HG02571 (cell line): ENCODE measurements around the gene MEIKIN.
"Not testable (repeated sequence)": the region's sequence is repeated elsewhere in the genome, so short reads cannot be mapped to it uniquely, and the experiment has no call there.

Experiments
- ATAC-seq: cut with Tn5 transposase; IDR thresholded peaks from one replicate; pipeline ENCODE4 v1.9.1; 2021; ENCODE audit warnings: mild to moderate bottlenecking, moderate library complexity; ENCODE audit not compliant: unreplicated experiment

MEIKIN gene

GRCh38 chr5:131814990-131815389, 130.5 kb downstream of the MEIKIN start:
- ATAC-seq: no peak

DNA sequence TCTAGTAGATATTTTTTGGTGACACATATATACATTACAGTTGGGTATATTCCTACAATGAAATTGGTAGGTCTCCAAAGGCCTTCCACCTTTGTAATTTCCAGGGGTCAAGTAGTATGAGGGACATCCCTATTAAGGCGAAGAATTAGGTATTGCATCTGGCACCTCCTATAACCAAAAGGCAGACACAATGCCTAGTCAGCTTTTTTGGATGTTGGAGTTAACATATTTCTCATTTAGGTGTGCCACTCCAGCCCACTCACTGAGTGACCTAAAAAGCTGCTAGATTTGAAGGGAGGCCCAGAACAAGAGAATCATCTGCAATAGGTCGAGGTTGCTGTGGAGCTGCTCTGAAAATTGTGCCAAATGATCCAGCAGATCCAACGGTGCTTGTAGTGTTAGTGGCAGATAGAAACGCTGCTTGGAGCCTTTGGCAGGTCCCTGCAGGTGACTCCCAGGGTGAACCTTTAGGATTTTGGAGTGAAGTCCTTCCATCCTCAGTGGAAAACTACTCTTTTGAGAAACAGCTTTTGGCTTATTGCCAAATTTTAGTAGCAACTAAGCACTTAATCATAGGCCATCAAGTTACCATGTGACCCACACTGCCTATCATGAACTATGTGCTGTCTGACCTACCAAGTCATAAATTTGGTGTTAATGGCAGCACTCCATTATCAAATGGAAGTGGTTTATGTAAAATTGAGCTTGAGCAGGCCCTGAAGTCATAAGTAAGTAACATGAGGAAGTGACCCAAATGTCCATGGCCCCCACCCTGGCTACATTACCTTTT, 132.9 kb downstream of the MEIKIN start:
- no peak for ATAC-seq

DNA sequence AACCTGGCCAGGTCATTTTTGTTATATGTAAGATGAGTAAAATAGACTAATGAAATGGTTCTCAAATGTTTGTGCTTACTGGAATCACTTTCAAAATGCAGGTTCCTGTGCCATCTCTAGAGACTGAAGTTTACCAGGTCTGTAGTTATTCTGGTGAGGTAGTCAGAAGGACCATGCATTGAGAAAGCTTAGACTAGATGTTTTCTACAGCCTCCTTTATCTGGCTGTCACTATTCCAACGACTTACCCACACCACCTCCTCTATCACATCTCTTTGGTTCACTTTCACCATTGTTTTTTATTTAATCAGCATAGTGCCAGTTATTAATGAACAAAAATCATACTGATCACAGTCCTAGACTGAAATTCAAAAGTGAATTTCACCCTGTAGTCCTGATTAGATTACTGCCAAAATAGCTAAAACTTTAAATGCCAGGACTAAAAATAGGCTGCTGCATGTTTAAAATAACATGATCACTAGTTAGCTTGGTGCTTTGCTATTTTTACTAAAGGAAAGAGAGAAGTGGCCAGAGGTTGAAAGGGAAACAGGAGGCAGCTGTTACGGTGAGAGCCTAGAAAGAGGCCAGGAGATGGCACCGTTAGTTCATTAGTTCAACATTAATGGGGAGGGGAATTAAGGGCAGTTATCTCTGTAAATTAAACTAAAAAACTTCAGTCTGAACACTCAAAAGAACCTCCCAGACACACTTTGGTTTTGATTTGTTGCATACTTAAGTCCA, 134.8 kb downstream of the MEIKIN start:
- peak; percentile 68 for ATAC-seq

GRCh38 chr5:131796793-131797693, 148.4 kb downstream of the MEIKIN start, which contains the start of gene FNIP1:
Gene FNIP1, minus strand, starts transcription at chr5:131797017. Its CDS starts 96 bp downstream, at chr5:131796921.
- peak; percentile 95 for ATAC-seq

- ATAC-seq: peak; percentile 18
Measured at GRCh38 chr5:131795879-131796792, 149.3 kb downstream of the MEIKIN start.

- no peak for ATAC-seq
Measured at GRCh38 chr5:131795228-131795627, 150.2 kb downstream of the MEIKIN start.

DNA sequence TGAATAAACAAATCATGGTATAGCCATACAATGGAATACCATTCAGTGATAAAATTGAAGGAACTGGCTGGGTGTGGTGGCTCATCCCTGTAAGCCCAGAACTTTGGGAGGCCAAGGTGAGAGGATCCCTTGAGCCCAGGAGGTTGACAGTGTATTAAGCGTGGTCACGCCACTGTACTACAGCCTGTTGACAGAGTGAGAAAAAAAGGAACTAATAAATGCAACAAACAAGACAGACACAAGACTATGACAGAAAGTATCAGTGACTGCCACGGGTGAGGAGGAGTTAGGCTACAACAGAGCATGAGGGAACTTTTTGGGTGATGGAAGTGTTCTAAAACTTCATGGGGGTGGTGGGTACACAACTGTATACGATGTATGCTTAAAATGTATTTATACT, 150.9 kb downstream of the MEIKIN start:
- ATAC-seq: no peak

DNA sequence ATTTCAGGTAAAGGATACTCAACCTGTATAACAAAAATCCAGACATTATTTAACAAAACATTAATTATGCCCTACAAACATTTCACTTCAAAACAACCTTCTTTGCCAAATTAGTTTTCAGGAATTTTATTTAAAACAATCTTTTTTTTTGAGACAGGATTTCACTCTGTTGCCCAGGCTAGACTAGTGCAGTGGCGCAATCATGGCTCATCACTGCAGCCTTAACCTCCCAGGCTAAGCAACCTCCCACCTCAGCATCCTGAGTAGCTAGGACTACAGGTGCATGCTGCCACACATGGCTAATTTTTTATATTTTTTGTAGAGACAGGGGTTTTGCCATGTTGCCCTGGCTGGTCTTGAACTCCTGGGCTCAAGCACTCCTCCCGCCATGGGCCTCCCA, 152.6 kb downstream of the MEIKIN start:
- ATAC-seq: no peak

DNA sequence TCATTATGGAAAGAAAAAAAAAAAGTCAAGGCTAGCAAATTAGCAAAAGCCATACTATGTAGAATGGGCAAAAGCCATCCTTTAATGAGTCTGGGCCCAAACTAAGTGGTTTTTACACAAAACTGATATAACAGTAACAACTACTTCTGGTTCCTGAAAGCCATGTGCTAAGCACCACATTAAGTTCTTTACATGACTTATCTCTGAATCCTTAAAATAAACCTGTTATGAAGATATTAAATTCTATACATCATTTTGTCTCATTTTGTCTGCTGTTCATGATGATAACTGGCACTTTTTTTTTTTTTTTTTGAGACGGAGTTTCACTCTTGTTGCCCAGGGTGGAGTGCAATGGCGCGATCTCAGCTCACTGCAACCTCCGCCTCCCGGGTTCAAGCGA, 153.6 kb downstream of the MEIKIN start:
- ATAC-seq: no peak

DNA sequence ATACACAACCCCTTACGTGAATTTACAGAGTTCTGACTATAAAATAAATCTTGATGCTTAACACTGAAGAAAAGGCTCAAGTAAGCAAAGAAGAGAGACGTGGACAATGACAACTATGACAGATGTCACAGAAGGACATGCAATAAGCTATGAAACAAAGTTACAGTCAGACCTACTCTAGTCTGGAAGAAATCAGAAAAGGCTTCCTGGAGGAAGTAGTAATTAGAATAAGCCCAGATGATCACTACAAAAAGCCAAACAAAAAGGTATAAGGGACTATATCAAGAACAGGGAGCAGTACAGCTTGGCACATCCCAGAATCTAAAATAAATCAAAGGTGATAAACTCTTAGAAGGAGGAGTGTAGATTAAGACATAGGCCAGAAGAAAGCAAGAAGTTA, 154.9 kb downstream of the MEIKIN start:
- ATAC-seq: no peak

DNA sequence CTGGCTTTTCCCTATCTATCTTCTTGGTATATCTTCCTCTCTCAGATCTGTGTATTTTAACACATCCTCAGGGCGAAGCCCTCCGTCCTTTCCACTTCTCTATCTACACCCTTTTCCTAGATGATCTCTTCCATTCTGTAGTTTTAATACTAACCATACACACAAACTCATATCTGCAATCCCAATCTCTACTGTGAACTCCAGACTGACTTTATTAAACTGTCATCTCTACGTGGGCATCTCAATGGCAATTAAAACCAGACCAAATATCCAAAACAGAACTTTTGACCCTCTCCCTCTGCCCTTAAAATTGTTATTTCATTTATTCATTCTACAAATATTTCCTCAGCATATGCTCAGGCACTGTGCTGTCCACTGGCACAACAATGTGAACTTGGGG, 155.7 kb downstream of the MEIKIN start:
- no peak for ATAC-seq

DNA sequence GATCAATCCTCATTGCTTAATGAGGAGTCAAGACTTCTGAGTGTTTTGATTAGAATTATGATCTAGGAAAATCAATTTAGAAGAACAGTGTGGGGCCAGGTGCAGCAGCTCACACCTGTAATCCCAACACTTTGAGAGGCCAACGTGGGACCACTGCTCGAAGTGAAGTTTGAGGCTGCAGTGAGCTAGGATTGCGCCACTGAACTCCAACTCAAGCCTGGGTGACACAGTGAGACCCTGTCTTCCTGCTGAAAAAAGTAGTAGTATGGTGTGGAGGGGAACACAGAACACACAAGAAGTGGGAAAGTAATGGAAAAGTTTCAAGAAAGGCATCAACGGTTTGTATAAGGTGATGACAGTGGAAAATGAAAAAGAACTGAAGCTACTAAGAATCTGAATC, 157.7 kb downstream of the MEIKIN start:
- no peak for ATAC-seq

GRCh38 chr5:131786900-131787692, 158.4 kb downstream of the MEIKIN start:
- ATAC-seq: no peak

- no peak for ATAC-seq
Measured at GRCh38 chr5:131786036-131786435, 159.4 kb downstream of the MEIKIN start.

DNA sequence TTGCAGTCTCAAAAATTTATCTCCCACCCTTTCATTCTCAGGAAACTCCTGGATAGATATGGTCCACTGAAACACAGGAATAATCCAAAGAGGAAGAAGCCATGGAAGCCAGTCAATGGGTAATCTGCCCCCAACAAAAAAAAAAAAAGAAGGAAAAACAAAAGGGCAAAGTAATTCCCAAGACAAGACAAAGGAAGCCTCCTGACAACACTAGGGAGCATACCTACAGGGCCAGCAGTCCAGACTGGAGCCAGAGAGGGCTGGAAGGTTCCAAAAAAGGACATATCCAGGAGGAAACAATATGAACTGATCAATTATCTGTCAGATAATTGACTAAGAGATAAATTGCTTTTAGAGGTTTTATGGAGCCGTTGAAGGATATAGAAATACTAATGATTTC, 161.6 kb downstream of the MEIKIN start:
- ATAC-seq: no peak

DNA sequence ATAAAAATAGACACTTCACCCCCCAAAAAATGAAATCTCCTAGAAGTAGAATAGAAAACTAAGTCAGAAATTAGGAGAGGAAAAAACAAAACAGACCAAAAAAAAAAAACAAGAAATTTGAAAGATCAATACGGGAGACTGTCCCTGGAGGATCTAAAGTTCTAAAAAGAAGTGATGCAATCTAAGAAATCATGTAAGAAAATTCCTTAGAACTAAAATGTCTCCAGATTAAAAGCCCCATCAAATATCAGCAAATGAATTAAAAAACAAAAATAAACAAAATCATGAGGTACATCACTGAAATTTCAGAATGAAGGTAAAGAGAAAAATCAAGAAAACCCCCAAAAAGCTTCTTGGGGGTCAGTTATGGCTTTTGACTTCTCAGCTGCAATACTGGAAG, 162.1 kb downstream of the MEIKIN start:
- no peak for ATAC-seq

GRCh38 chr5:131782717-131783116, 162.7 kb downstream of the MEIKIN start:
- no peak for ATAC-seq

- not testable (repeated sequence) for ATAC-seq
Measured at GRCh38 chr5:131778141-131778540, 167.3 kb downstream of the MEIKIN start.

- no peak for ATAC-seq
Measured at GRCh38 chr5:131776450-131776849, 169.0 kb downstream of the MEIKIN start.
